GM19023 (cell line): ENCODE results near the gene ST6GALNAC1.

Experiments used
- ATAC-seq: cut with Tn5 transposase; IDR thresholded peaks from one replicate; pipeline ENCODE4 v1.9.1; 2021; ENCODE audit warnings: mild to moderate bottlenecking, moderate library complexity; ENCODE audit not compliant: unreplicated experiment

The ST6GALNAC1 gene, protein sequence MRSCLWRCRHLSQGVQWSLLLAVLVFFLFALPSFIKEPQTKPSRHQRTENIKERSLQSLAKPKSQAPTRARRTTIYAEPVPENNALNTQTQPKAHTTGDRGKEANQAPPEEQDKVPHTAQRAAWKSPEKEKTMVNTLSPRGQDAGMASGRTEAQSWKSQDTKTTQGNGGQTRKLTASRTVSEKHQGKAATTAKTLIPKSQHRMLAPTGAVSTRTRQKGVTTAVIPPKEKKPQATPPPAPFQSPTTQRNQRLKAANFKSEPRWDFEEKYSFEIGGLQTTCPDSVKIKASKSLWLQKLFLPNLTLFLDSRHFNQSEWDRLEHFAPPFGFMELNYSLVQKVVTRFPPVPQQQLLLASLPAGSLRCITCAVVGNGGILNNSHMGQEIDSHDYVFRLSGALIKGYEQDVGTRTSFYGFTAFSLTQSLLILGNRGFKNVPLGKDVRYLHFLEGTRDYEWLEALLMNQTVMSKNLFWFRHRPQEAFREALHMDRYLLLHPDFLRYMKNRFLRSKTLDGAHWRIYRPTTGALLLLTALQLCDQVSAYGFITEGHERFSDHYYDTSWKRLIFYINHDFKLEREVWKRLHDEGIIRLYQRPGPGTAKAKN

DNA sequence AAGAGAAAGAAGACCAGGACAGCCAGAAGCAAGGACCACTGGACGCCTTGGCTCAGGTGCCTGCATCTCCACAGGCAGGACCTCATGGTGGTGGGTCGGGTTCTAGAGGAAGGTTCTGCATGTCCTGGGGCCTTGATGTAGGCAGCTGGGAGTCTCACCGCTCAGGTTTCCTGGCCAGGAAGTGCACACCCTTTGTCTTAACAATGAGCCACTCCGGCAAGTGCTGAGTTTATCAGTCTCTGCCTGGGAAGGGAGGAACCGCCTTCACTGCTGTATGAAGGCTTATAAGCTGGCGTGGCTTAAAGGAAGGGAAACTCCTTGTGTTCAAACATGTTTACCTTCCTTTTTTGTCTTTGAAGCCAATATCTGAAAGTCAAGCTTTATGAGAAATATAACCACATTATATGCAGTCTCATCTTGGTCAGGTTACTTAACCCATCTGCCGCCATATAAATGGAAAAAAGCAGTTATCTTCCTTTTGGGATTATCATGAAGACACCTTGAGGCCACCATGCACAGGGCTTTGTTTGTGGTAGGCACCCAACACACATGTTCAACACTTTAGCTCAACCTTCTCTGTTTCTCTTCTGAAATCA lies at the start of gene ST6GALNAC1:
Gene ST6GALNAC1 (minus strand): TSS at position 205 of the 596 bp plus-strand sequence. CDS start 119 bp downstream, at position 86.
- ATAC-seq: no peak

DNA sequence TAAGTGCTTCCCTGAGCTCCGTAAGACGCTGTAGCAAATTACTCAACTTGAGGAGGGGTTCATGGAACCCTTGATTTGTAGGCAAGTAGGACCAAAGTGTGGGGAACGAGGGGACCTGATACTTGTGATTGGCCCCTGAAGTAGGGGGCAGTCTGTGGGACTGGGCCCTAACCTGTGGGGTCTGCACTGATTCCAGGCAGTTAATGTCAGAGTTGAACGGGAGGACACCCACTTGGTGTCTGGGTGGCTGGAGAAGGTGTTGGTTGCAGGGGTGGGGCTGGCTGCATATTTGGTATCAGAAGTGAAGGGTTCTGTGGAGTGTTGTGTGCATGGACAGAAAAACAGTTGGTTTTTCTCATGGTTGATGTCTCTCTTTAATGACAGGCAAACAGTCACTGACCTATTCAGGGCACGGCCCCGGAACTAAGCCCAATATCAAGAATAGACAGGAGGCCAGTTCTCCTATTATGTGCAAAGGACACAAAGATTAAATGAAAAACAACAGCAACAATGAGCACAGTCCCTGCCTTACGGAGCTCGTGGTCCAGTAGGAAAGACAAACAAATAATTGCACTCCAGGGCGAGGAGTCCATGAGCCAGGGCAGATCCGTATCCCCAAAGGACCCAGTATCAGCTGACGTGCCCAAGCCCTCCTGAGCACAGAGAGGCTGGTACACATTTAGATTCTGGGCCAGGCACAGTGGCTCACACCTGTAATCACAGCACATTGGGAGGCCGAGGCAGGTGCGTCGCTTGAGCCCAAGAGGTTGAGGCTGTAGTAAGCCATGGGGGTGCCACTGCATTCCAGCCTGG lies 48.0 kb upstream of the ST6GALNAC1 start:
- ATAC-seq: no peak

DNA sequence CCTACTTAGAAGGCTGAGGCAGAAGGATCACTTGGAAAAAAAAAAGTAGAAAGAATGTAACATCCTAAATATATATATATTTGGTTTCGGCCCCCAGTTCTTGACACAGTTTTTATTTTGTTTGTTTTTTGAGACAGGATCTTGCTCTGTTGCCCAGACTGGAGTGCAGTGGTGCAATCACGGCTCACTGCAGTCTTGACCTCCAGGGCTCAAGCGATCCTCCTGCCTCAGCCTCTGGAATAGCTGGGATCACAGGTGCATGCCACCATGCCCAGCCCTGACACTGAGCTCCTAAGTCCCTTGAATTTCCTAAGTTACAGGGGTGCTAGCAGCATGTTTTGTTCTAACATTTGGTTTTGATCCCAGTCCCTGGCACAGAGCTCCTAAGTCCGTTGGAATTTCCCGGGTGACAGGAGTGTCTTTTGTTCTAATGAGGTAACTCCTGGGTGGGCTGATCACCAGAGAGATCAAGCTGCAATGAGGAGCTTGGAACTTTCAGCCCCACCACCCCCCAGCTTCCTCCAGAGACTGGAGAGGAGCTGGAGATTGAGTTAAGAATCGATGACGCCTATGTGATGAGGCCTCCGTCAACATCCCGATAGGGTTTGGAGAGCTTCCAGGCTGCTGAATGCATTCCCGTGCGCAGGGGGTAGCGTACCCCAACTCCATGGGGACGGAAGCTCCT lies 47.2 kb upstream of the ST6GALNAC1 start:
- no peak for ATAC-seq

DNA sequence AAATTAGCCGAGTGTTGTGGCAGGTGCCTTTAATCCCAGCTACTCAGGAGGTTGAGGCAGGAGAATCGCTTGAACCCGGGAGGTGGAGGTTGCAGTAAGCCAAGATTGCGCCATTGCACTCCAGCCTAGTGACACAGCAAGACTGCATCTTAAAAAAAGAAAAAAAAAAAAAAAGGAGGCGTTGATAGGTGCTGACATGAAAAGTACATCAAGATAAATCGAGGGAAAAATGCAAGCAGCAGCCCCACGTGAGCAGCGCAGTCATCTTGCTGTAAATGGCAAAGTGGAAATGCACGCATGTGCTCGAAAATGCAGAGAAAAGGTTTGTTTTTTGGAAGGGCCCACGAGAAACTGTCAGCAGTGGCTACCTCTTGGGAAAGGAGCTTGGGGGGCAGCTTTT lies 46.3 kb upstream of the ST6GALNAC1 start:
- ATAC-seq: no peak

DNA sequence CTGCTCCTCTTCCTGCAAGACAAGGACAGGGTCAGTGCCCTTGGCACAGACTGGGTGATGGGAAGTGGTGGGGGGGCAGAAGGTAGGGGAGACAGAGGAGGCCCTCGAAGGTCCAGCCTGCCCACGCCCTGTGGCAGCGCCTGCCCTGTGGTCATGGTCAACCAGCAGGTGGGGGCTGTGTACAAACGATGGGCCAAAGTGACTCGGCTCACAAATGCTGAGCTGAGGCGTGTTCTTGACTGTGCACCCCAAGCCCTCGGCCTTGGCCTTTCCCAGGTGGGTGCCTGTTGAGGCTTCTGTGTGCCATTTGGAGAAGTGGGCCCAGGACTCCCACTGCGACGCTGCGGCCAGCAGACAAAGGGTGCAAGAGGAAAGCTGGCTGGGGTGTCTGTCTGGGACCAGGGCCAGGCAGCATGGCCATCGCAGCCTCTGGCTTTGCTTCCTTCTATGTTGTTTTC lies 44.6 kb upstream of the ST6GALNAC1 start:
- no peak for ATAC-seq

DNA sequence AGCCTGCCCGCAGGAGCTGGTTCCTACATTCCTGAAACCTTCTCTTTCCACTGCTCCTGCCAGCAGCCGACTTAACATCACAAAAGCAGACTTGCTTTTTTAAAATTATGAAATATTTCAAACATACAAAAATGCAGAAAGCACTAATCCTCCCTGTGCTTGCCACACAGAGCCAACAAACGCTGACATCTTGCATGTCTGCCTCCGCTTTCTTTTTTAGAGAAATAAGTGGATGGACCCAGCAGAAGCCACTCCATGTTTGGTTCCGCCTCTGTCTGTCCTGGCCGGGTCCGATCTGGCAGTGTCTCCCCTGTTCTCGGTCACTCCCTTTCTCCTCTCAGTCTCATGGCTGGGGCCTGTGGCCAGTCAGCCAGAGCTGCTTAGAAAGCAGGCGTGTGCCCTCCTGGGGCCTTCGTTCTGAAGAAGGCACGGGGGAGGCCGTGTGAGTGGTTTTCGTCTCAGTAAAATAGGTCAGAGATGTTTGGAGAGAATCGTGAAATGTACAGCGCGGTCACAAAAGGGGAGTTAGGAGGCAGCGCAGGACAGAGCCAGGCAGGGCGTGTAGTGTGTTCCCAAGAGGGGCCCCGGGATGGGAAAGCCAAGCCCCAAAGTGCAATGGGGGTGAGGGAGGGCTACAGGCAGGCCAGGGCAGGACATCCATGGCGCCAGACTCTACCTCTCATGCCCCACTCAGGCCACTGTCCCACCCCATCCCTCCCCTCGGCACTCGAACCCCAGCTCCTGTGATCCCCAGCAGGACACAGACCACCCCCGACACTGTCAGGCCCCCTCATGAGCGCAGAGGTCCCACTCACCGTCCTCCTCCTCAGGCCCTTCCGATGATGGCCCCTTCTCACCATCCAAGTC lies 44.0 kb upstream of the ST6GALNAC1 start:
- ATAC-seq: no peak

DNA sequence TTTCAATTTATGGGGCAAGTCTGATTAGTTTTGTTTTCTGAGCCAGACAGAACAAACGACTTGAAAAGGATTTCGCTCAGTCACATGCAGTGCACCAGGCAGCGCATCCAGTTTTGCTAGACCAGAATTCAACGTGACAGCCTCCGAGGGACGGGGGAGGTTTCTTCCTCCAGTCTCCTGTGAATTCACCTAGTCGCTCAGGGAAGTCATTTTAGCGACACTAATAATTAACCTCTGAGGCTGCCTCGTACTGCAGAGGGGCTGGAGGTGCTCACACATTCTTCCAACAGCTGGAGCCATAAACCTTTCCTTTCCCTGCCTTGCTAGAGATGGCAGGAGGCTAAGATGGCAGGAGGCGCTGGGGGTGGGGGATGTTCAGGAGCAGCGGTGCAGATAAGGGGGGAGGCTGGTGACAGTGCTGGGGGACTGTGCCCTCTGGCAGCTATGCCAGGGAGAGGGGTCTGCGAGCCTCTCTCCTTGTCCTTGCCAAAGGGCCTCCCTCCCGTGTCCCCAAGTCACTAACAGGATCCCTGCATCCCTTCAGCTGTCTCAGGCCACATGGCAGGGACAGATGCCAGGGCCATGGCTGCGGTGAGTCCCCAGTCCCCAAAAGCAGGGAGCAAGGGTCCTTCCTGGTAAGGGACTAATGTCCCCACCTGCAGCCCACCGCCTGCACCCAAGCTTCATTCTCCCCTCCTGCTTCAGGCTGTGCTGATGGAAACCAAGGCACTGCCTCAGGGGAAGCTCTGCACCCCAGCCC lies 43.2 kb upstream of the ST6GALNAC1 start:
- no peak for ATAC-seq

DNA sequence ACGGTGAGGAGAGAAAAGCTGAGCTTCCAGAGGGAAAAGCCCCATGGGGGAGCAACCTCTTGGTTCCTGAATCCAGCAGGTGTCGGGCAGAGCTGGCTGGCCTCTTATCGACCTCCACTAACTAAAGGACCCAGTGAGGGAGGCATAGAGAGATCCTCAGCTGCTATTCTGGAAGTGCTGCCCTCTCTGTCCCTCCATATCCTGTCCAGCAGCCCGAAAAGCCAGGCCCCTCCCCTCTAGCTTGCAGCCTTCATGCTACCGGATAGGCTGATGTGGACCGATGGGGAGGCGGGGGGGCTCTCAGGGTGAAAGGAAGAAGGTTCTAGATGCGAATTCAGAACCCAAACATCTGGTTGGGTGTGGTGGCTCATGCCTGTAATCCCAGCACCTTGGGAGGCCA lies 42.3 kb upstream of the ST6GALNAC1 start:
- no peak for ATAC-seq

DNA sequence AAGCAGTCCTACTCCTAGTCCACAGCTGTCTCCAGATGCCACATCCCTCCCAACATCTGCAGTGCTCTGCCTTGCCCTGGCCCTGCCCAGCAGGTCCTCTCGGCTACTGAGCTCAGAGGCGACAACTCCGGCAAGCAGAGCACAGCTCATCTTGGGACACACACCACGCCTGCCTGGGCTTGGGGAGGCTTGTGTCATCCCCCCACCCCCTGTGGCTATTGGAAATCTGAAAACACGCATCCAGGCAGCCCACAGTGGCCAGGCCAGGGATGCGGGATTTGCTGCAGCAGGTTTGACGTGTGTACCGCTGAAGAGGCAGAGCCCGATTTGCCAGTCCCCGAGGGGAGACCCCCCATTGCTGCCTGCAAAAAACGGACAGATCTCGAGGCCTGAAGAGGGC lies 41.8 kb upstream of the ST6GALNAC1 start:
- ATAC-seq: no peak

DNA sequence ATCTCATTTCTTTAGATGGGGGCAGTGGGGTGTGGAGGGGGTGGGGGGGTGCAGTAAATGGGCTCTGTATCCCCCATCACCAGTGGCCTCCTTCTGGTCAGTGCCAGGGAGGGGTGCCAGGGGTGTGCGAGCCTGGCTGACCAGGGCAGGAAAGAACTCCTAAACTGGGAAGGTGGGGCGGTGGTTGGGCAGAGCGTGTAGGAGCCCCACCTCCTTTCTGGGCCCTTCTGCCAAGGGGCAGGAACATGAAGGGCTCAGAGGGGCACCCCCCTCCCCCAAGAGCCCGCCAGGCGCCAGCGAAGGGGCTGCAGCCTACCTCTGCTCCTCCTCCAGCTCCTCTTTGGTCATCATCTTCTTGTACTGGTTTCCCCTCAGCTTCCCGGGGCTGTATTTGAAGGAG lies 41.2 kb upstream of the ST6GALNAC1 start:
- ATAC-seq: no peak

DNA sequence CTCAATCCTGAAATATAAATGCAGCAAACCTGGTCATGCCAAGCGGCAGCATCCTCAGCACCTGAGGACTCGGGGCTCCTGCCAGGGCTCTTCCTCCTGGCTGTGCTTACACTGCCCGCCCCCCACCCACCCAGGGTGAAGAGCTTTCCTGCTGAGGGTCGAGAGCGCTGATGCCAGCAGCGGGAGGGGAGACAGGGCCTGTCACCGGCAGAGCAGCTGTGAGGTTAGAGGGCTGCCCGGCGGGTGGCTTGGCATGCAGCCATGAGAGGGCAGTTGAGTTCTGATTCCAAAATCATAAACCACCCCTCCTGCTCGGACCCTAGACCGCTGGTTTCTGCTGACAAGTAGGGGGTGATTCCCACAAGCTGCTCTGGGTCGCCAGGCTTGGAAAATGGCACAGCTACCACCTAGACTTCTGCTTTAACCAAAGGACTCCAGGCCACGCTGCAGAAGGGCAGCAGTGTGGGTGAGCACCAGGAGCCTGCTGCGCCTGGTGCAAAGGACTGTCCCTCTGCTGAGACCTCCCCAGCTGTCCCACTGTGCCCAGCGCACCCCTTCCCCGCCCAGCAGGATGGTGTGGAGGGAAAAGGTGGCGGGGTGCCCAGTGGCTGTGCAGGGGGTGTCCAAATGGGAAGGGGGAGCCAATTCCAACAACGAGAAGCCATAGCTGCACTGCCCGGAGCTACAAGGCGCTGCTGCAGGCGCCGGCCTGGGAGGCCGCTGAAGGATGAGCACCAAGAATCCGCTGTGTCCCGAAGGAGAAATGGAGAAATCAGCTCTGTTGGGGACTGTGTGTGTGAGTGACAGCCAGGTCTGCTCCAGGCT lies 40.6 kb upstream of the ST6GALNAC1 start:
- ATAC-seq: no peak

DNA sequence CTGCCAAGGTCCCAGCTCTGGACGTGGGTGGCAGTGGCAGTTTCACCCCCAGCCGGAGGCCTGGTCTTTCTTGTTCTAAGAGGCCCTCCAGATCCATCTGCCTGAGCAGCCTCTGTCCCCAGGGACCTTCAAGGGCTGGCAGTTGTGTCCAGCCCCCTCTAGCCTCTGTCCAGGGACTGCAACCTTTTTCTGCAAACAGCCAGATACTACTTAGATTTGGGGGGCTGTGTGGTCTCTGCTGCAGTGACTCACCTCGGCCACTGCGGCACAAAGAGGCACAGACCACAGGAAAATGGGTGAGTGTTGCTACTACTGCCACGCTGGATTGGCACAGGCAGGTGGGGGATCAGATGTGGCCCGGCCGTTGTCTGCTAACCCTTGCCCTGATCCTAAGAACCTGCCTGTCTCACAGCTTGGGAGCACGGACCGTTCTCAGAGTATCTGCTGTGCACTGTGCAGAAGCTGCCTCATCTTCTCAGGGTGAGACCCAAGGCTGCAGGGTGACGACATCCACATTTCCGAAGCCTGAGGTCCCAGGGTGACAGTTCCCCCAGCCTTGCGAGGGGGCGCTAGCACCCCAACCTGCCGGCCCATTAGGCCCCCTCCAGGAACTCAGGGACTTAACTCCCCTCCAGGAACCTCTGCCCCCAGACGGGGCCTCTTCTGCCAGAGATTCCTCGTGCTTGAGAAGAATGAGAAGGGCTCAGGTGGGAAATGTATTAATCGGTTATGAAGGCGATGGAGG lies 39.6 kb upstream of the ST6GALNAC1 start:
- ATAC-seq: no peak

DNA sequence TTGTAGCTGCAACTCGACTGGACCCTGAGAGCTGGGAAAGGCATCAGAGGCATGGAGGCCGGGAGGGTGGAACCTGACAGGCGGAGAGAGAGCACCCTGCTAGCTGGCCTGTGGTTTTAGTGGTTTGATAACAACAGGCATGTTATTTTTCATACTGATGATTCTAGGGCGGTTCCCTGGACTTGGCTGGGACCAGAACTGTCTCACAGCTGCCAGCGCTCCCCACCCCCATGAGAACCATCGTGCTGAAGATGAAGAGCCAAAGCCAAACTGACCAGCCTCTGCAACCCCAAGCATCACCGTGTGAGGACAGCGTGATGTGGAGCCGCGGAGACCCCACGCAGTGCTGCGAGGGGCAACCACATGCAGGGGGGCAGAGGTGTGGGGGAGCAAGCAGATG lies 38.7 kb upstream of the ST6GALNAC1 start:
- ATAC-seq: no peak

DNA sequence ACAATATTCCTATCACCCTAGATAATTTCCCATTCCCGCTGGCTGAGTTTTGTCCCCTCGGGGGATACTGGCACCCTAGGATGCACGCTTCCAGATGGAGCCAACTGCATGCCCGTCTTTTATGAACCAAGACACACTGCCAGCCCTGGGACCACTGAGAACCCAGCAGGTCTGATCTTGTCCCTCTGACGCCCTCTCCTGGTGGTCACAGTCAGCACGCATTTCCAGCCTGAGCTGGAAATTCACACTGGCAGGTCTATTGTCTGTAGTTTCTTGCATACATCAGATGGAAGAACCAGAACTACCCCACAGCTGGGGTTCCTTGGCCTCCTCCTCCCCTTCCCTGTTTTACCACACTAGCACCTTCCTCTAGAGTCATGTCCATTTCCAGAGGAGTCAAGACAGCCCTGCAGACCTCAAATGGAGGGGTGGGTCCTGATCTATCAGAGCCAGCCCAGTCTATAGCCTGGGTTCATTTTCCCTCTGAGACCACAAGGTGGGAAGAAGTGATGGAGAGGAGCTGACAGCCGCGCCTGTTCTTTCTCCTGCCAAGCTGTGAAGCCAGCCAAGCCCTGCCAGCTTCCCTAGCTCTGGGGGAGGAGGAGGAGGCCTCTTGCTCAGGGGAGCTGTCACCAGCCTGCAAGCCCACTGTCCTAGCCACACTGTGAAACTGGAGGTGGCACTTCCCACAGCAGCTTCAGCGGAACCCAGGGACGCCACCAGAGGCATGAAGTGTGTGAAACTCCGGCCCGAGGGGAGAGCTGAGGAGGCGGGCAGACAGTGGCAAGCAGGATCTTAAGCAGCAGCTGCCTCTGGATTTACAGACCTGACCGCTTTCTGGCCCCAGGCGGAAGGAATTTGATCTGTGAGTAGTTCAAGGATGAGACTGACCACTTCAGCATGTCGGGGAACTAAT lies 37.9 kb upstream of the ST6GALNAC1 start:
- ATAC-seq: no peak

DNA sequence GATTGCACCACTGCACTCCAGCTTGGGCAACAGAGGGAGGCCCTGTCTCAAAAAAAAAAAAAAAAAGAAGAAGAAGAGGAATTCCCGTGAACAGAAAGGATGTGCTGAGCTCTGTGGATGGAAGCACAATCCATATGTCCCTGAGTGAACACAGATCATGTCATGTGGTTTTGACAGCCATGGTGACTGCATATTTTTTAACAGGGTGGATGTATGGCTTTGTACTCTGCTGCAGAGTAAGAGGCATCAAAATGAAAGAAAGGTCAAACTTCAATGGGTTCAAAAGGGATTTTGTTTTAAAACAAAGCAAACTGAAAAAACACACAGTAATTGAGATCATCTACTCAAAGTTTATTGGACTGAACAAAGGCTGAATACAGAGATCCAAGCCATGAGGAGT lies 35.7 kb upstream of the ST6GALNAC1 start:
- no peak for ATAC-seq

DNA sequence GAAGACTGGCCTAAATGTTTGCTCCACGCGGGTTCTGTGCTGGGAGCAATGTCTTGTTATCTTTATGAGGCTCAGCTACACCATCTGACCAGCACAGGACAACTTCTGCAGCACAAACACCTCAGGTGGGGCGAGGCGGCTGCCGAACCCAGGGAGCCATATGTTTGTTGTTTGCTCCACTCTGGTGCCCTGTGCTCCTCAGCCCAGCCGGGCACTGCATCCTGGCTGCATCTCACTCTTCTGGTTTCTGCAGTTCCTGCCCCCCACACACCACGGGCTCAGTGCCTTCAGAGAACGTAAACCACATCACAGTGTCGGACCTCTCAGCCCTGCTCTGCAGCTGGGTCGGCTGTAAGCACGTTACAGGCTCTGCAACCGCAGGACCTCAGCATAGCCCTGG lies 34.8 kb upstream of the ST6GALNAC1 start:
- no peak for ATAC-seq
